ENCODE measurements around the gene CRACR2A.

CRACR2A gene

GRCh38 chr12:3615862-3616261 is 137.0 kb downstream of the CRACR2A start:
- no peak for TF ChIP-seq POLR2AphosphoS5 (IDR thresholded peaks at IDR 0.05; ENCODE audit: low read depth, low read length)
- FAIRE-seq (no peak), DNase-seq (ENCODE audit: insufficient read length, low spot score) (no peak)

- DNase-seq (ENCODE audit: insufficient read length, low spot score) = no peak
- FAIRE-seq = no peak
- TF ChIP-seq POU2F2 (IDR thresholded peaks at IDR 0.05; ENCODE audit: low read depth, low read length) = no peak
- no peak for TF ChIP-seq POLR2A (IDR thresholded peaks at IDR 0.05; ENCODE audit: low read depth, low read length)
- no peak for TF ChIP-seq TAF1 (IDR thresholded peaks at IDR 0.05; ENCODE audit: low read depth, low read length)
- no peak for TF ChIP-seq SPI1 (IDR thresholded peaks at IDR 0.05; ENCODE audit: low read depth, low read length)
- no peak for TF ChIP-seq PAX5 (IDR thresholded peaks at IDR 0.05; ENCODE audit: insufficient read depth, low read length, severe bottlenecking)
- TF ChIP-seq POLR2AphosphoS5 (IDR thresholded peaks at IDR 0.05; ENCODE audit: low read depth, low read length) = no peak
Observed at GRCh38 chr12:3614806-3615466, 138.0 kb downstream of the CRACR2A start.

DNA sequence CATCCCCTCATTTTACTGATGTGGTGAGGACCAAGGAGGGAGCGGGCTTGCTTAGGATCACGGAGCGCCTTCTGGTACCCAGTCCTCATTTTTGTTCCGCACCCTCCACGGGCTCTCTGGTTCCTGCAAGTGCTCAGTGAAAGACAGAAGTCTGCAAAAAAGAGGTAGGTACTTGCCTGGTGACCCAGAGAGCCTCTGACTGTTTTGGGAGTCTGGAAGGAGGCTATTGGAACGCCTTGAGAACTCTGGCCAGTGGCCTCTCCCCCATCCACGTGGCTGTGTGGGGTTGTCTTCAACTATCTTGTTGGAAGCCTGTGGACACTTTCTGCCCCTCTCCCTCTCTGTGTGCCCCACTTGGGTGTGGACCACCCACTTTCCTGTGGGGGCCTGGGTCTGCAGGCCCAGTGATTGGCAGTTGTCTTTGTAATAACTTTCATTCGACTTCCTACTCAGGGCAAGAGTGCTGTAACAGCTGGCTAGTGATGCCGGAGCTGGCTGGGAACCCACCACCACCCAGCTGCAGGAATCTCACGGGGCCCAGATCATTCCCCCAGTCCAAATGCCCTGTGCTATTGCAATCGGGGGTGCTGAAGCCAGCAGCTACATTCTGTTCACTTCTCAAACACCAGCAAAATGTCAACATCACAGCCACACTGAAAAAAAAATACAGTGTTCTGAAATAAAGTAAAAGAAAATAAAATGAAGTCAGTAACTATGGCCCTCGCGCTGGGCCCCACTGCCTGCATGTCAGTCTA is 139.1 kb downstream of the CRACR2A start:
- TF ChIP-seq TAF1 (IDR thresholded peaks at IDR 0.05; ENCODE audit: low read depth, low read length) (no peak), SPI1 (IDR thresholded peaks at IDR 0.05; ENCODE audit: low read depth, low read length) (no peak), PAX5 (IDR thresholded peaks at IDR 0.05; ENCODE audit: insufficient read depth, low read length, severe bottlenecking) (no peak), POLR2AphosphoS5 (IDR thresholded peaks at IDR 0.05; ENCODE audit: low read depth, low read length) (no peak), POU2F2 (IDR thresholded peaks at IDR 0.05; ENCODE audit: low read depth, low read length) (no peak), POLR2A (IDR thresholded peaks at IDR 0.05; ENCODE audit: low read depth, low read length) (no peak)
- FAIRE-seq = no peak

DNA sequence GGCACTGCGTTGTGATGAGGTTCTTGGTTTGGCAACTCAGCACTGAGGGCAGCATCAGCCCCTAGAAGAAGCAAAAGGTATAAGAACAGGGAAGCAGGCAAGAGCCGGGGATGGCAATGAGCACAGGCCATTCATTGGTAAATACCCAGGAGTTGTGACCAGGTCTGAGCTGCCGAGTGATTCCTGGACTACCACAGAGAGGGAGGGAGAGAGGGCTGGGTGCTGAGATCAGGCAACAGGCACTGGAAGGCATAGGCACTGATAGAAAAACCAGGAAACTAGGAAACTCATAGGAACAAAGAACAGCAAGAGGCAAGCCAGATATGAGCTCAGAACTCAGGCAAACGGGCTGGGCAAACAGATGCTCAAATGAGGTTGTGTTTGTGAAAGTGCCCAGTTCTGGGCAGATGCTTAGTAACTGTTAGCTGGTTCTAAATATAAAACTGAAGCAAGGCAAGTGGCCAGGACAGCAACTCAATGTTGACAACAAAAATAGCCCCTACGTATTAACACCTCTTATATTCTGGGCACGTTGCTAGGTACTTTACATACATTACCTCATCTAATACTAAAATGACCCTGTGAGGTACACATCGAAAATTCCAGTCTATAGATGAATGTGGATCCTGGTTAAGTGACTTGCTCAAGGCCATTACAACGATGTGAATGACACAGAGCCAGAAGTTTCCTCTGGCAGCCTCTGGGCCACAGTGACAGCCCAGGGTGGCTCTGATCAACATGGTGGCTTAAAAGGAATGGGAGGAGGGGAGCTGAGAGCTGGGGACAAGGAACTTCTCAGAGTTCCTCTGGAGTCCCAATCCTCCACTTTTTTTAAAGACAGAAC is 140.8 kb downstream of the CRACR2A start:
- FAIRE-seq = no peak
- TF ChIP-seq SPI1 (IDR thresholded peaks at IDR 0.05; ENCODE audit: low read depth, low read length) (no peak), TAF1 (IDR thresholded peaks at IDR 0.05; ENCODE audit: low read depth, low read length) (no peak), PAX5 (IDR thresholded peaks at IDR 0.05; ENCODE audit: insufficient read depth, low read length, severe bottlenecking) (no peak), POU2F2 (IDR thresholded peaks at IDR 0.05; ENCODE audit: low read depth, low read length) (no peak), POLR2AphosphoS5 (IDR thresholded peaks at IDR 0.05; ENCODE audit: low read depth, low read length) (no peak), POLR2A (IDR thresholded peaks at IDR 0.05; ENCODE audit: low read depth, low read length) (no peak)
- DNase-seq (ENCODE audit: insufficient read length, low spot score) = no peak

More for the DNA sequence above, 139.1 kb downstream of the CRACR2A start:
- no peak for DNase-seq (ENCODE audit: insufficient read length, low spot score)

DNA sequence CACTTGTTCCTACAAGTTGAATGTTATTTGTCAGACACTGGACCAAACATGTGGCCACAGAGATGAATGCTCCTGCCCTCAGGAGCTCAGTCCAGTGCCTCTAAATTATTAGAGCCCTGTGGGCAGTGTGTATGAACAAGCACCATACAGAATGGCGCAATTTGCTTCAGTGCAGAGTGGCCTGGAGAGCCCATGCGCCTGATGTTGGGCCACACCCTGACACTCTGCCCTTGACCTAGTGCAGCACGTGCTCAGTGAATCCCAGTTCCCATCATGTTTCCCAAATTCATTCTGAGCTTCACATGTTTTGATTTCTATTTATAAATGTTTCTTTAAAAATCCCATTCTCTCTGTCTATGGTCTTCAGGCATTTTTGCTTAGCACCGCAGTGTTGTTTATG is 145.1 kb downstream of the CRACR2A start:
- TF ChIP-seq POLR2A (IDR thresholded peaks at IDR 0.05; ENCODE audit: low read depth, low read length) (no peak), POLR2AphosphoS5 (IDR thresholded peaks at IDR 0.05; ENCODE audit: low read depth, low read length) (no peak), SPI1 (IDR thresholded peaks at IDR 0.05; ENCODE audit: low read depth, low read length) (no peak), PAX5 (IDR thresholded peaks at IDR 0.05; ENCODE audit: insufficient read depth, low read length, severe bottlenecking) (no peak)
- FAIRE-seq = no peak
- DNase-seq (ENCODE audit: insufficient read length, low spot score) = no peak

DNA sequence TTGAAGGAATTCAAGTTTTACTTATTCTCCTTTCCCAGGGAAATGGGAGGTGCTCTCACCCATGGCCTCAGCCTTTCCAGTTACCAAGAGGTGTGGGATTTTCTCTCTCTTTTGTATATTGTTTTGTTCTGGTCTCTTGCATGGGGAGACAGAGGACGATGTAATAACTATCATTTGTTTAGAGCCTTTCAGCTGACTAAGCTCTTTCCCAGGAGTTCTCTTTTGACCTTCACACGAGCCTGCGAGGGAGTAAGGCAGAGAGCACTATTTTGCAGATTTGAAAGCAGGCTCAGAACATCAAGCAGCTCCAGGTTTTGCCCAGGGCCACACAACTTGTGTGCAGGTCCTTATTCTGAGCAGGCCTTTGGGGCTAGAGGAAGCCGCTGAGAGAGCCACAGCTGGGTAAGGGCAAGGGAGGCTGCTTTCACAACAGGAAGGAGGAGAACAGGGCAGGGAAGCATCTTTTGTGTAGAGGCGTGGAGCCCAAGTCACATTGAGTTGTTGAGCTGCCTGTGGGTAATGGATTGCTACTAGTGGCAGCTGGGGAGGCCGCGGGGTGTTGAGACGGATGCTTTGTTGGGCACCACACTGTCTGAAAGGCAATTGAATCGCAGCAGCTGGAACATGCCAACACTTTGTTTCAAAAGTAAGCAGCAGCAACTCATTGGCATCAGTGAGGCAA is 145.7 kb downstream of the CRACR2A start:
- FAIRE-seq (no peak), DNase-seq (ENCODE audit: insufficient read length, low spot score) (no peak)
- no peak for TF ChIP-seq PAX5 (IDR thresholded peaks at IDR 0.05; ENCODE audit: insufficient read depth, low read length, severe bottlenecking)
- TF ChIP-seq TAF1 (IDR thresholded peaks at IDR 0.05; ENCODE audit: low read depth, low read length) = no peak
- TF ChIP-seq SPI1 (IDR thresholded peaks at IDR 0.05; ENCODE audit: low read depth, low read length) = no peak
- TF ChIP-seq POLR2AphosphoS5 (IDR thresholded peaks at IDR 0.05; ENCODE audit: low read depth, low read length) = no peak
- no peak for TF ChIP-seq POLR2A (IDR thresholded peaks at IDR 0.05; ENCODE audit: low read depth, low read length)
- TF ChIP-seq POU2F2 (IDR thresholded peaks at IDR 0.05; ENCODE audit: low read depth, low read length) = no peak

- TF ChIP-seq POLR2A (IDR thresholded peaks at IDR 0.05; ENCODE audit: low read depth, low read length) (no peak), PAX5 (IDR thresholded peaks at IDR 0.05; ENCODE audit: insufficient read depth, low read length, severe bottlenecking) (no peak), SPI1 (IDR thresholded peaks at IDR 0.05; ENCODE audit: low read depth, low read length) (no peak), TAF1 (IDR thresholded peaks at IDR 0.05; ENCODE audit: low read depth, low read length) (no peak), POLR2AphosphoS5 (IDR thresholded peaks at IDR 0.05; ENCODE audit: low read depth, low read length) (no peak), POU2F2 (IDR thresholded peaks at IDR 0.05; ENCODE audit: low read depth, low read length) (no peak)
- DNase-seq (ENCODE audit: insufficient read length, low spot score) = no peak
- no peak for FAIRE-seq
Observed at GRCh38 chr12:3606128-3606527, 146.8 kb downstream of the CRACR2A start.

GRCh38 chr12:3605692-3606091 is 147.2 kb downstream of the CRACR2A start:
- no peak for TF ChIP-seq PAX5 (IDR thresholded peaks at IDR 0.05; ENCODE audit: insufficient read depth, low read length, severe bottlenecking)
- no peak for TF ChIP-seq POU2F2 (IDR thresholded peaks at IDR 0.05; ENCODE audit: low read depth, low read length)
- TF ChIP-seq SPI1 (IDR thresholded peaks at IDR 0.05; ENCODE audit: low read depth, low read length) = no peak
- no peak for TF ChIP-seq TAF1 (IDR thresholded peaks at IDR 0.05; ENCODE audit: low read depth, low read length)
- no peak for TF ChIP-seq POLR2AphosphoS5 (IDR thresholded peaks at IDR 0.05; ENCODE audit: low read depth, low read length)
- TF ChIP-seq POLR2A (IDR thresholded peaks at IDR 0.05; ENCODE audit: low read depth, low read length) = no peak
- DNase-seq (ENCODE audit: insufficient read length, low spot score) (no peak), FAIRE-seq (no peak)
